ENCODE measurements around the gene PEX6. TPM values are rescaled to one million over a fixed set of nuclear protein-coding genes. Genes with fewer than 3 reads are reported as not detected.
"Not testable (repeated sequence)": the region's sequence is repeated elsewhere in the genome, so short reads cannot be mapped to it uniquely, and the experiment has no call there.

The PEX6 gene
- total and polyA plus RNA-seq, 4 donors: 17.7 to 29.5 (median 23.9) TPM

GRCh38 chr6:43005844-43006243, 26.9 kb upstream of the PEX6 start:
- Histone ChIP-seq H3K36me3 (ENCODE audit: control insufficient read depth, insufficient read depth, low read length) (peaks cover 76% of the 10 kb centered on the region), H3K9me3 (ENCODE audit: control insufficient read depth, insufficient read depth, low read length) (no peaks in the 10 kb centered on the region), H3K4me1 (ENCODE audit: control insufficient read depth, insufficient read depth, low read length) (no peaks in the 10 kb centered on the region), H3K27me3 (ENCODE audit: control insufficient read depth, insufficient read depth, low read length) (no peaks in the 10 kb centered on the region), H3K4me3 (ENCODE audit: low read depth, low read length) (no peak overlapping the region), H3K27ac (ENCODE audit: low read depth, low read length) (no peak overlapping the region)
- 94% methylated on average over 1 of the region's 5 CpGs for WGBS (ENCODE audit: insufficient coverage)
- DNase-seq (ENCODE audit: low read depth in 4 of 6, low spot score in 6 of 6): no peak

GRCh38 chr6:43001843-43002242, 22.9 kb upstream of the PEX6 start:
- no peak for DNase-seq (ENCODE audit: low read depth in 4 of 6, low spot score in 6 of 6)
- Histone ChIP-seq H3K27ac (ENCODE audit: low read depth, low read length) (no peak overlapping the region), H3K4me1 (ENCODE audit: control insufficient read depth, insufficient read depth, low read length) (no peaks in the 10 kb centered on the region), H3K27me3 (ENCODE audit: control insufficient read depth, insufficient read depth, low read length) (no peaks in the 10 kb centered on the region), H3K36me3 (ENCODE audit: control insufficient read depth, insufficient read depth, low read length) (peaks cover 46% of the 10 kb centered on the region), H3K9me3 (ENCODE audit: control insufficient read depth, insufficient read depth, low read length) (no peaks in the 10 kb centered on the region), H3K4me3 (ENCODE audit: low read depth, low read length) (no peak overlapping the region)
- 100% methylated on average over 6 of the region's 8 CpGs for WGBS (ENCODE audit: insufficient coverage)

GRCh38 chr6:42998205-42998604, 19.2 kb upstream of the PEX6 start:
- 89% methylated on average over 9 of the region's 9 CpGs for WGBS (ENCODE audit: insufficient coverage)
- H3K4me1 ChIP-seq (ENCODE audit: control insufficient read depth, insufficient read depth, low read length); H3K9me3 ChIP-seq (ENCODE audit: control insufficient read depth, insufficient read depth, low read length); H3K27me3 ChIP-seq (ENCODE audit: control insufficient read depth, insufficient read depth, low read length); H3K4me3 ChIP-seq (ENCODE audit: low read depth, low read length); H3K27ac ChIP-seq (ENCODE audit: low read depth, low read length); DNase-seq (ENCODE audit: low read depth in 4 of 6, low spot score in 6 of 6): not testable (repeated sequence)
- peaks cover 25% of the 10 kb centered on the region for H3K36me3 ChIP-seq (ENCODE audit: control insufficient read depth, insufficient read depth, low read length)

- Histone ChIP-seq H3K4me1 (ENCODE audit: control insufficient read depth, insufficient read depth, low read length) (no peaks in the 10 kb centered on the region), H3K4me3 (ENCODE audit: low read depth, low read length) (no peak overlapping the region), H3K27me3 (ENCODE audit: control insufficient read depth, insufficient read depth, low read length) (no peaks in the 10 kb centered on the region), H3K36me3 (ENCODE audit: control insufficient read depth, insufficient read depth, low read length) (peaks cover 18% of the 10 kb centered on the region), H3K27ac (ENCODE audit: low read depth, low read length) (no peak overlapping the region), H3K9me3 (ENCODE audit: control insufficient read depth, insufficient read depth, low read length) (no peaks in the 10 kb centered on the region)
- peak in 1 of 6 donors; percentile 15 for DNase-seq (ENCODE audit: low read depth in 4 of 6, low spot score in 6 of 6)
These were observed 17.5 kb upstream of the PEX6 start for GRCh38 chr6:42996513-42996912.

GRCh38 chr6:42993445-42993844, 14.5 kb upstream of the PEX6 start:
- 100% methylated on average over 1 of the region's 2 CpGs for WGBS (ENCODE audit: insufficient coverage)
- no peaks in the 10 kb centered on the region for H3K4me1 ChIP-seq (ENCODE audit: control insufficient read depth, insufficient read depth, low read length)
- no peak for DNase-seq (ENCODE audit: low read depth in 4 of 6, low spot score in 6 of 6)
- H3K36me3 ChIP-seq (ENCODE audit: control insufficient read depth, insufficient read depth, low read length): peaks cover 22% of the 10 kb centered on the region
- H3K9me3 ChIP-seq (ENCODE audit: control insufficient read depth, insufficient read depth, low read length): no peaks in the 10 kb centered on the region
- no peak overlapping the region for H3K27ac ChIP-seq (ENCODE audit: low read depth, low read length)
- no peaks in the 10 kb centered on the region for H3K27me3 ChIP-seq (ENCODE audit: control insufficient read depth, insufficient read depth, low read length)
- H3K4me3 ChIP-seq (ENCODE audit: low read depth, low read length): no peak overlapping the region

- no peak for DNase-seq (ENCODE audit: low read depth in 4 of 6, low spot score in 6 of 6)
- Histone ChIP-seq H3K4me1 (ENCODE audit: control insufficient read depth, insufficient read depth, low read length) (peaks cover 16% of the 10 kb centered on the region), H3K27me3 (ENCODE audit: control insufficient read depth, insufficient read depth, low read length) (no peaks in the 10 kb centered on the region), H3K9me3 (ENCODE audit: control insufficient read depth, insufficient read depth, low read length) (no peaks in the 10 kb centered on the region), H3K36me3 (ENCODE audit: control insufficient read depth, insufficient read depth, low read length) (peaks cover 30% of the 10 kb centered on the region), H3K4me3 (ENCODE audit: low read depth, low read length) (no peak overlapping the region), H3K27ac (ENCODE audit: low read depth, low read length) (no peak overlapping the region)
- WGBS (ENCODE audit: insufficient coverage): 61% methylated on average over 5 of the region's 5 CpGs
These were observed 10.9 kb upstream of the PEX6 start for GRCh38 chr6:42989923-42990322.

GRCh38 chr6:42988486-42989020, 9.6 kb upstream of the PEX6 start:
- Histone ChIP-seq H3K4me3 (ENCODE audit: low read depth, low read length) (no peak overlapping the region), H3K4me1 (ENCODE audit: control insufficient read depth, insufficient read depth, low read length) (peaks cover 21% of the 10 kb centered on the region), H3K9me3 (ENCODE audit: control insufficient read depth, insufficient read depth, low read length) (no peaks in the 10 kb centered on the region), H3K27ac (ENCODE audit: low read depth, low read length) (no peak overlapping the region), H3K36me3 (ENCODE audit: control insufficient read depth, insufficient read depth, low read length) (peaks cover 30% of the 10 kb centered on the region), H3K27me3 (ENCODE audit: control insufficient read depth, insufficient read depth, low read length) (no peaks in the 10 kb centered on the region)
- 80% methylated on average over 1 of the region's 1 CpG for WGBS (ENCODE audit: insufficient coverage)
- no peak for DNase-seq (ENCODE audit: low read depth in 4 of 6, low spot score in 6 of 6)

GRCh38 chr6:42987533-42988451, 8.8 kb upstream of the PEX6 start:
- no peaks in the 10 kb centered on the region for H3K9me3 ChIP-seq (ENCODE audit: control insufficient read depth, insufficient read depth, low read length)
- H3K4me1 ChIP-seq (ENCODE audit: control insufficient read depth, insufficient read depth, low read length): peaks cover 26% of the 10 kb centered on the region
- H3K36me3 ChIP-seq (ENCODE audit: control insufficient read depth, insufficient read depth, low read length): peaks cover 27% of the 10 kb centered on the region
- 75% methylated on average over 3 of the region's 5 CpGs for WGBS (ENCODE audit: insufficient coverage)
- H3K27me3 ChIP-seq (ENCODE audit: control insufficient read depth, insufficient read depth, low read length): no peaks in the 10 kb centered on the region
- no peak overlapping the region for H3K4me3 ChIP-seq (ENCODE audit: low read depth, low read length)
- no peak overlapping the region for H3K27ac ChIP-seq (ENCODE audit: low read depth, low read length)
- DNase-seq (ENCODE audit: low read depth in 4 of 6, low spot score in 6 of 6): no peak

- Histone ChIP-seq H3K9me3 (ENCODE audit: control insufficient read depth, insufficient read depth, low read length) (no peaks in the 10 kb centered on the region), H3K36me3 (ENCODE audit: control insufficient read depth, insufficient read depth, low read length) (peaks cover 24% of the 10 kb centered on the region), H3K27me3 (ENCODE audit: control insufficient read depth, insufficient read depth, low read length) (no peaks in the 10 kb centered on the region), H3K27ac (ENCODE audit: low read depth, low read length) (peak overlapping the region; percentile 79), H3K4me3 (ENCODE audit: low read depth, low read length) (peak overlapping the region; percentile 69), H3K4me1 (ENCODE audit: control insufficient read depth, insufficient read depth, low read length) (peaks cover 30% of the 10 kb centered on the region)
- peak in 2 of 6 donors; percentile 17 to 40 for DNase-seq (ENCODE audit: low read depth in 4 of 6, low spot score in 6 of 6)
- WGBS (ENCODE audit: insufficient coverage): 14% methylated on average over 12 of the region's 13 CpGs
These were observed 6.0 kb upstream of the PEX6 start for GRCh38 chr6:42984924-42985475.
